T-helper 9 cell (primary cell): ENCODE data around the gene IYD.

Experiments
- DNase-seq: peaks from one replicate; pipeline ENCODE4 v3.0.0-alpha.2; 2020
- total RNA-seq, 2 donors: gene quantifications; one replicate each; lab custom pipeline; 2026; lab: John Stamatoyannopoulos, UW

Gene IYD
- 0 reads per million in 2 donors for total RNA-seq

GRCh38 chr6:150368762-150369161 is at the start of gene IYD:
Gene IYD (plus strand): TSS chr6:150369012. CDS start chr6:150369032, 20 bp downstream.
- no peak for DNase-seq

- no peak for DNase-seq
Measured at GRCh38 chr6:150319924-150320323, 48.9 kb upstream of the IYD start.

- no peak for DNase-seq
Measured at GRCh38 chr6:150320442-150320841, 48.4 kb upstream of the IYD start.

- no peak for DNase-seq
Measured at GRCh38 chr6:150322466-150322871, 46.3 kb upstream of the IYD start.

GRCh38 chr6:150323205-150323604 is 45.6 kb upstream of the IYD start:
- no peak for DNase-seq

- DNase-seq = no peak
Measured at GRCh38 chr6:150324044-150324443, 44.8 kb upstream of the IYD start.

GRCh38 chr6:150325066-150325772 is 43.6 kb upstream of the IYD start:
- DNase-seq = no peak

GRCh38 chr6:150327117-150327774 is 41.6 kb upstream of the IYD start:
- DNase-seq = no peak

GRCh38 chr6:150328744-150329405 is 39.9 kb upstream of the IYD start:
- DNase-seq = no peak

GRCh38 chr6:150331344-150331743 is 37.5 kb upstream of the IYD start:
- DNase-seq = no peak

GRCh38 chr6:150332939-150333584 is 35.8 kb upstream of the IYD start:
- DNase-seq = no peak

GRCh38 chr6:150333585-150333941 is 35.2 kb upstream of the IYD start:
- DNase-seq = no peak

- DNase-seq = no peak
Measured at GRCh38 chr6:150334790-150335783, 33.7 kb upstream of the IYD start.

GRCh38 chr6:150336299-150336698 is 32.5 kb upstream of the IYD start:
- DNase-seq = no peak

- DNase-seq = no peak
Measured at GRCh38 chr6:150336708-150337107, 32.1 kb upstream of the IYD start.

- DNase-seq = no peak
Measured at GRCh38 chr6:150342126-150342525, 26.7 kb upstream of the IYD start.

GRCh38 chr6:150343434-150343833 is 25.4 kb upstream of the IYD start:
- no peak for DNase-seq

- DNase-seq = no peak
Measured at GRCh38 chr6:150345781-150346180, 23.0 kb upstream of the IYD start.

- no peak for DNase-seq
Measured at GRCh38 chr6:150346346-150346745, 22.5 kb upstream of the IYD start.

- no peak for DNase-seq
Measured at GRCh38 chr6:150347845-150348244, 21.0 kb upstream of the IYD start.

- DNase-seq = no peak
Measured at GRCh38 chr6:150349546-150349945, 19.3 kb upstream of the IYD start.
